ENCODE data around the gene GCNT1.
"Not testable (repeated sequence)": the region's sequence is repeated elsewhere in the genome, so short reads cannot be mapped to it uniquely, and the experiment has no call there.

Gene GCNT1

GRCh38 chr9:76465442-76466298 lies 6.7 kb downstream of the GCNT1 start:
- peaks cover 0 to 100% (median 15%) of the 10 kb centered on the region in 11 experiments; a peak in 12 of 22 replicates for H4K20me1 ChIP-seq
- H3K9me3 ChIP-seq (replicated peaks in 1 of 11), result no peaks in the 10 kb centered on the region
- no peak overlapping the region for H3K9ac ChIP-seq
- H3K4me3 ChIP-seq, result no peak overlapping the region
- H3K4me2 ChIP-seq, result no peak overlapping the region; a peak in 2 of 22 replicates
- H3K4me1 ChIP-seq, result peaks cover 0 to 29% (median 7%) of the 10 kb centered on the region in 10 experiments; a peak in 15 of 20 replicates
- TF ChIP-seq Cebpa-rat (IDR thresholded peaks at IDR 0.05), result no peak
- H3K27ac ChIP-seq, result no peak overlapping the region
- peaks cover 4 to 96% (median 19%) of the 10 kb centered on the region in 11 experiments; a peak in 21 of 22 replicates for H3K27me3 ChIP-seq
- H3K36me3 ChIP-seq, result peaks cover 0 to 86% (median 0%) of the 10 kb centered on the region in 11 experiments; a peak in 6 of 22 replicates

DNA sequence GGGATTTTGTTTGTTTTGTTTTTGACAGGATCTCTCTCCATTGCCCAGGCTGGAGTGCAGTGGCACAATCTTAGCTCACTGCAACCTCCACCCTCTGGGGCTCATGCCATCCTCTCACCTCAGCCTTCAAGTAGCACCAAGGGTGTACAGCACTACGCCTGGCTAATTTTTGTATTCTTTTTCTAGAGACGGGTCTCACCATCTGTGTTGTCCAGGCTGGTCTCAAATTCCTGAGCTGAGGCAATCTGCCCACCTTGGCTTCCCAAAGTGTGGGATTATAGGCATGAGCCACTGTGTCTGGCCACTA lies 7.3 kb downstream of the GCNT1 start:
- H3K9ac ChIP-seq, result no peak overlapping the region
- peaks cover 0 to 27% (median 6%) of the 10 kb centered on the region in 10 experiments; a peak in 12 of 20 replicates for H3K4me1 ChIP-seq
- no peaks in the 10 kb centered on the region for H3K9me3 ChIP-seq (replicated peaks in 1 of 11)
- H3K4me3 ChIP-seq, result no peak overlapping the region
- no peak for TF ChIP-seq Cebpa-rat (IDR thresholded peaks at IDR 0.05)
- H4K20me1 ChIP-seq, result peaks cover 0 to 100% (median 16%) of the 10 kb centered on the region in 11 experiments; a peak in 14 of 22 replicates
- H3K27ac ChIP-seq, result no peak overlapping the region
- H3K27me3 ChIP-seq, result peaks cover 0 to 96% (median 13%) of the 10 kb centered on the region in 11 experiments; a peak in 14 of 22 replicates
- H3K4me2 ChIP-seq, result no peak overlapping the region; a peak in 1 of 22 replicates
- peaks cover 0 to 91% (median 0%) of the 10 kb centered on the region in 11 experiments; a peak in 6 of 22 replicates for H3K36me3 ChIP-seq

GRCh38 chr9:76474419-76474818 lies 15.4 kb downstream of the GCNT1 start:
- no peak overlapping the region for H3K4me3 ChIP-seq
- H3K9me3 ChIP-seq (replicated peaks in 1 of 11), result peaks cover 18 to 37% (median 19%) of the 10 kb centered on the region in 11 experiments
- 0 out of 22 replicates have a peak, but pooled peaks of 1 of the 11 experiments have one; percentile 17 for TF ChIP-seq Cebpa-rat (IDR thresholded peaks at IDR 0.05)
- peaks cover 0 to 78% (median 12%) of the 10 kb centered on the region in 11 experiments; a peak in 11 of 22 replicates for H3K27me3 ChIP-seq
- peak overlapping the region in 2 of 11 experiments; percentile 87 to 92; a peak in 3 of 22 replicates for H3K4me2 ChIP-seq
- H3K27ac ChIP-seq, result no peak overlapping the region
- H3K4me1 ChIP-seq, result peaks cover 19 to 42% (median 30%) of the 10 kb centered on the region in 10 experiments
- peaks cover 0 to 62% (median 7%) of the 10 kb centered on the region in 11 experiments; a peak in 10 of 22 replicates for H3K36me3 ChIP-seq
- no peak overlapping the region for H3K9ac ChIP-seq
- H4K20me1 ChIP-seq, result peaks cover 0 to 81% (median 20%) of the 10 kb centered on the region in 11 experiments; a peak in 14 of 22 replicates

DNA sequence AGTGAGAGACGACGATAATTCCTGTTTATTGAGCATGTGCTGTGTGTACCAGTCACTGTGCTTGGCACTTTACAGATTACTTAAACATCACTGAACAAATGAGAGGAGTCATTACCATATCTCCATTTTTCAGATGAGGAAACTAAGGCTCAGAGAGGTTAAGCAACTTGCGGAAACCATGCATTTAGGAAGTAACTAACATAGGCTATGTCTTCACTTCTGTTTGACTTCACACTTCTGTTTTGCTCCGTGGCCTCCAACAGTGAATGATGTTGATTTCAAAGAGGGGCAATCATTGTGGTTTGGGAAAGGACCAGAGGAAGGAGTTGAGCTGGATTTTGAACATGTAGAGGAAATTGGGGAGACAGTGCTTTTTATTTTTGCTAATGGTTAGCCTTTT lies 16.7 kb downstream of the GCNT1 start:
- Histone ChIP-seq H3K9ac (no peak overlapping the region), H3K4me2 (peak overlapping the region in 2 of 11 experiments; percentile 8 to 9; a peak in 2 of 22 replicates), H4K20me1 (peaks cover 0 to 72% (median 20%) of the 10 kb centered on the region in 11 experiments; a peak in 14 of 22 replicates), H3K4me1 (peaks cover 19 to 42% (median 30%) of the 10 kb centered on the region in 10 experiments), H3K27me3 (peaks cover 0 to 68% (median 8%) of the 10 kb centered on the region in 11 experiments; a peak in 10 of 22 replicates), H3K36me3 (peaks cover 0 to 56% (median 7%) of the 10 kb centered on the region in 11 experiments; a peak in 10 of 22 replicates), H3K27ac (no peak overlapping the region), H3K9me3 (replicated peaks in 1 of 11) (peaks cover 21 to 45% (median 24%) of the 10 kb centered on the region in 11 experiments), H3K4me3 (no peak overlapping the region)
- no peak for TF ChIP-seq Cebpa-rat (IDR thresholded peaks at IDR 0.05)

DNA sequence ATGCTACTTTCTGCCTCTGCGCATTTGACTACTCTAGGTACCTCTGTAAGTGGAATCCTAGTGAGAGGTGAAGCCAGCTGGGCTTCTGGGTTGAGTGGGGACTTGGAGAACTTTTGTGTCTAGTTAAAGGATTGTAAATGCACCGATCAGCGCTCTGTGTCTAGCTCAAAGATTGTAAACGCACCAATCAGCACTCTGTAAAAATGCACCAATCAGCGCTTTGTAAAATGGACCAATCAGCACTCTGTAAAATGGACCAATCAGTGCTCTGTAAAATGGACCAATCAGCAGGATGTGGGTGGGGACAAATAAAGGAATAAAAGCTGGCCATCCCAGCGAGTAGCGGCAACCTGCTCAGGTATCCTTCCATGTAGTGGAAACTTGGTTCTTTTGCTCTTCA lies 18.8 kb downstream of the GCNT1 start:
- H3K9ac ChIP-seq, H3K4me3 ChIP-seq, H3K4me2 ChIP-seq, H3K27ac ChIP-seq: not testable (repeated sequence)
- Histone ChIP-seq H3K36me3 (peaks cover 0 to 57% (median 7%) of the 10 kb centered on the region in 11 experiments; a peak in 10 of 22 replicates), H4K20me1 (peaks cover 0 to 63% (median 4%) of the 10 kb centered on the region in 11 experiments; a peak in 13 of 22 replicates), H3K9me3 (replicated peaks in 1 of 11) (peaks cover 21 to 55% (median 31%) of the 10 kb centered on the region in 11 experiments), H3K27me3 (peaks cover 0 to 53% (median 8%) of the 10 kb centered on the region in 11 experiments; a peak in 10 of 22 replicates), H3K4me1 (peaks cover 9 to 24% (median 13%) of the 10 kb centered on the region in 10 experiments)

- Histone ChIP-seq H3K27ac (no peak overlapping the region), H3K4me3 (no peak overlapping the region)
These were observed 19.2 kb downstream of the GCNT1 start for GRCh38 chr9:76478226-76478625.

GRCh38 chr9:76479337-76479736 lies 20.4 kb downstream of the GCNT1 start:
- peaks cover 0 to 12% (median 0%) of the 10 kb centered on the region in 10 experiments; a peak in 4 of 20 replicates for H3K4me1 ChIP-seq
- H3K27ac ChIP-seq, H3K4me3 ChIP-seq, H3K4me2 ChIP-seq, H3K9ac ChIP-seq: not testable (repeated sequence)
- peaks cover 0 to 63% (median 7%) of the 10 kb centered on the region in 11 experiments; a peak in 10 of 22 replicates for H3K36me3 ChIP-seq
- peaks cover 0 to 60% (median 0%) of the 10 kb centered on the region in 11 experiments; a peak in 6 of 22 replicates for H4K20me1 ChIP-seq
- H3K9me3 ChIP-seq (replicated peaks in 1 of 11), result peaks cover 21 to 55% (median 31%) of the 10 kb centered on the region in 11 experiments
- peaks cover 0 to 38% (median 2%) of the 10 kb centered on the region in 11 experiments; a peak in 8 of 22 replicates for H3K27me3 ChIP-seq

More at GRCh38 chr9:76478226-76478625, 19.2 kb downstream of the GCNT1 start:
- peaks cover 21 to 55% (median 31%) of the 10 kb centered on the region in 11 experiments for H3K9me3 ChIP-seq (replicated peaks in 1 of 11)
- H3K27me3 ChIP-seq, result peaks cover 0 to 49% (median 8%) of the 10 kb centered on the region in 11 experiments; a peak in 10 of 22 replicates
- no peak overlapping the region for H3K9ac ChIP-seq
- no peak overlapping the region for H3K4me2 ChIP-seq
- no peak for TF ChIP-seq Cebpa-rat (IDR thresholded peaks at IDR 0.05)
- peaks cover 0 to 61% (median 4%) of the 10 kb centered on the region in 11 experiments; a peak in 9 of 22 replicates for H4K20me1 ChIP-seq
- peaks cover 5 to 20% (median 9%) of the 10 kb centered on the region in 10 experiments; a peak in 19 of 20 replicates for H3K4me1 ChIP-seq
- peaks cover 0 to 58% (median 7%) of the 10 kb centered on the region in 11 experiments; a peak in 10 of 22 replicates for H3K36me3 ChIP-seq

- TF ChIP-seq Cebpa-rat (IDR thresholded peaks at IDR 0.05), result no peak
These were observed 27.2 kb downstream of the GCNT1 start for GRCh38 chr9:76486151-76486550.

More at GRCh38 chr9:76486151-76486550, 27.2 kb downstream of the GCNT1 start:
- Histone ChIP-seq H3K9me3 (replicated peaks in 1 of 11) (peaks cover 7 to 33% (median 22%) of the 10 kb centered on the region in 11 experiments), H3K27ac (no peak overlapping the region), H3K4me2 (no peak overlapping the region), H3K27me3 (no peaks in the 10 kb centered on the region), H4K20me1 (peaks cover 0 to 42% (median 0%) of the 10 kb centered on the region in 11 experiments; a peak in 4 of 22 replicates), H3K4me1 (peaks cover 0 to 34% (median 8%) of the 10 kb centered on the region in 10 experiments; a peak in 11 of 20 replicates), H3K9ac (no peak overlapping the region), H3K36me3 (peaks cover 0 to 52% (median 0%) of the 10 kb centered on the region in 11 experiments; a peak in 7 of 22 replicates), H3K4me3 (no peak overlapping the region)

Data from BLaER1 treated with 17β-estradiol and CSF1 and Interleukin-3, amounts not matched to agents 10 nM and 100 nM (cell line).